Mononuclear cell (primary cell): ENCODE measurements around the gene TMEFF2. TPM values are rescaled to one million over a fixed set of nuclear protein-coding genes. Genes with fewer than 3 reads are reported as not detected.

ENCODE experiments used
- H3K27me3 ChIP-seq: 2 replicates; pipeline ENCODE4 v1.6.0; 2011; ENCODE audit warnings: low read length, control low read depth; ENCODE audit not compliant: insufficient read depth
- H3K4me1 ChIP-seq: 2 replicates; pipeline ENCODE4 v1.5.1; 2011; ENCODE audit warnings: mild to moderate bottlenecking, low read length, control low read depth; ENCODE audit not compliant: insufficient read depth
- H3K4me3 ChIP-seq: 2 replicates; pipeline ENCODE4 v1.5.1; 2011; ENCODE audit warnings: mild to moderate bottlenecking, low read length, moderate library complexity
- H3K9me3 ChIP-seq: 2 replicates; pipeline ENCODE4 v1.5.1; 2011; ENCODE audit warnings: low read depth, mild to moderate bottlenecking, control low read depth, low read length
- total RNA-seq: library from RNA; depleted of rRNA; stranded (reverse); fragments of >200 nt; gene quantifications from one replicate; pipeline ENCODE4 v1.2.3, GENCODE V29; 2012

Gene TMEFF2, protein sequence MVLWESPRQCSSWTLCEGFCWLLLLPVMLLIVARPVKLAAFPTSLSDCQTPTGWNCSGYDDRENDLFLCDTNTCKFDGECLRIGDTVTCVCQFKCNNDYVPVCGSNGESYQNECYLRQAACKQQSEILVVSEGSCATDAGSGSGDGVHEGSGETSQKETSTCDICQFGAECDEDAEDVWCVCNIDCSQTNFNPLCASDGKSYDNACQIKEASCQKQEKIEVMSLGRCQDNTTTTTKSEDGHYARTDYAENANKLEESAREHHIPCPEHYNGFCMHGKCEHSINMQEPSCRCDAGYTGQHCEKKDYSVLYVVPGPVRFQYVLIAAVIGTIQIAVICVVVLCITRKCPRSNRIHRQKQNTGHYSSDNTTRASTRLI
- not detected for total RNA-seq

DNA sequence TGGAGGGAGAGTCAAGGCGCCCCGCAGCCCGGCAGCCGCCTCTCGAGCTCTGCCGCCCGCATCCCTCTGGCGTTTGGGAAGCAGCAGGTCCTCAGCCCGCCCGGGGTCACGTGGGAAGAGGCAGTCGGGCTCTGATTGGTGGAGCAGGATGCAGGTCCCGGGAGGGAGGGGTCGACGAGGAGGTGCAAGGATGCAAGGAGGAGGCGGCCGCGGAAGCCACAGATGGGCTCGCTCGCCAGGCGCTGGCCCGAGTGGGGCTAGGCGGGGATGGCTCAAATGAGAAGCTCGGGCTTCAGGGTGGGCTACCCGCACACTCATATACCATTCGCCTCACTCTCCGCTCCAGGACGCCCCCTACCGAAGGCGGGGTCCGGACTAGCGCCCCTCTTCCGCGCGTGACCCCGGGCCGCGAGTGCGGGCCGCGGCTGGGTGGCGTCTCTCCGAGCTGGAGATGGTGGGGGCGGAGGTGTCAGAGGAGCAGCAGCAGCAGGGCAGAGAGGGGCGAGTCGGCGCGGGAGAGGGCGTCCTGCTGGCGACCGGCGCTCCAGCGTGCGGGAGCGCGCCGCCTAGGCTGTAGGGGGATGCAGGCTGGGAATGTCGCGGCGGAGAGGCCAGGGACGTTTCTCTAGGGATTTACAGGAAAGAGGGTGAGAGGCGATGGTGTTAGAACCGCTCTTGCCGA, at the start of gene TMEFF2:
TSS of gene TMEFF2 (minus strand) at position 68 of the 682 bp plus-strand sequence. CDS start 409 bp downstream, outside the sequence.
- no peak within 1 kb of the TSS for H3K4me3 ChIP-seq
- peaks cover 80% of the 10 kb centered on the region for H3K27me3 ChIP-seq
- peaks cover 26% of the 10 kb centered on the region for H3K4me1 ChIP-seq
- H3K9me3 ChIP-seq: no peaks in the 10 kb centered on the region

GRCh38 chr2:192243488-192243887, 48.8 kb upstream of the TMEFF2 start:
- Histone ChIP-seq H3K27me3 (no peaks in the 10 kb centered on the region), H3K4me1 (no peaks in the 10 kb centered on the region), H3K9me3 (no peaks in the 10 kb centered on the region), H3K4me3 (no peak overlapping the region)

DNA sequence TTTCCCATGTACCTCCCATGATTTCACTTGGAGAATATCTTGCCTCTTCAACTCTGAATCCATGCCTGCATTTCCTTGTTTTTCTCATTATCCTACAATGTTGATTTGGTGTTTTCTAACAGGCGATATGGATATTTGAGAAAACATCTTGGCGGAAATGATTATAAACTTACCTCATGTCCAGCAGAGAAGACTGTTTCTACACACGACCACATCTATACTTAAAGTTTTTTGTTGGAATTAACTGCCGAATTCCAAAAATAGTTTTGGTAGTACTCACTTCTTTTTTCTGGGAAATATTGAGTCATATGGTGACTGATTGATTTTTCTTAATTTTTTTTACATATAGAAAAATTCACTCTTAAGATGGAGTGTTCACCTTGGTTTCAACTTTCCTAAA, 41.4 kb upstream of the TMEFF2 start:
- Histone ChIP-seq H3K4me3 (no peak overlapping the region), H3K9me3 (no peaks in the 10 kb centered on the region), H3K27me3 (no peaks in the 10 kb centered on the region), H3K4me1 (no peaks in the 10 kb centered on the region)

- H3K27me3 ChIP-seq: no peaks in the 10 kb centered on the region
- H3K9me3 ChIP-seq: no peaks in the 10 kb centered on the region
- no peak overlapping the region for H3K4me3 ChIP-seq
- H3K4me1 ChIP-seq: no peaks in the 10 kb centered on the region
Measured at GRCh38 chr2:192230889-192231453, 36.2 kb upstream of the TMEFF2 start.

DNA sequence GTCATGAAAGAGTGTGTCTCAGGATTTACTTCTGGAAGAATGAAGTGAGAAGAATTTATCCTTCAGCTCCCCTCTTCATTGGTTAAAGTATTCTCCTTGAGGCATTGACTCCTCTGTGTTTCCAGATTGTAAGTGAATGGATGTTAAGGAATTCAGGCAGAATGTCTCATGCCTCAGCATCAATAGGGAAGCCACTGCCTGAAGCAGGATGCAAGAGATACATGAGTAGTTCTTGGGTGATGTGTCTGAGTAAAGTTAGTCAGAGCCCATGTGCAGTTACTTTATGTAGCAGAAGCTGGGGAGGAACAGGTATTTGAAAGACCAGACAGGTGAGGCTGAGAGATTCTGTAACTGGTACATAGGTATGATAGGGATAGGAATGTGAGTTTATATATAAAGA, 34.0 kb upstream of the TMEFF2 start:
- H3K9me3 ChIP-seq: no peaks in the 10 kb centered on the region
- no peaks in the 10 kb centered on the region for H3K27me3 ChIP-seq
- no peaks in the 10 kb centered on the region for H3K4me1 ChIP-seq
- no peak overlapping the region for H3K4me3 ChIP-seq

GRCh38 chr2:192218970-192219369, 24.2 kb upstream of the TMEFF2 start:
- H3K4me1 ChIP-seq: no peaks in the 10 kb centered on the region
- no peaks in the 10 kb centered on the region for H3K27me3 ChIP-seq
- H3K9me3 ChIP-seq: no peaks in the 10 kb centered on the region
- no peak overlapping the region for H3K4me3 ChIP-seq

DNA sequence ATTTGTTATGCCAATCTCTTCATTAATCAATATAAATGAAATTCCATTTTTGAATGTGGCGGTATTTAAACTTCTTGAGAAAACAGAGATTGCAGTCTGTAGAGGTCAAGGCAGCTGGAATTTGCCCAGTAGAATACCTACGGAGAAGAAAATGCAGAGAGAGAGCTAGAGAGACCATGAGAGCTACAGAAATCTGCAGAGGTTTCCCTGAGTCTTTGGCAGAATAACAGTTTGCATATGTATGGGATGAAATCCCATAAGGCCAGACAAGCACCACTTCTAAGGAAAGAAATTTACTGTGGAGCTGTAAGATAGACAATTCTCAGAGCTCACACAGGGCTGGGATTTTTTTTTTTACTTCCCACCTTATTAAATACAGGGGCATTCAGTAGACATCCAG, 23.6 kb upstream of the TMEFF2 start:
- Histone ChIP-seq H3K4me1 (no peaks in the 10 kb centered on the region), H3K27me3 (no peaks in the 10 kb centered on the region), H3K9me3 (no peaks in the 10 kb centered on the region)

DNA sequence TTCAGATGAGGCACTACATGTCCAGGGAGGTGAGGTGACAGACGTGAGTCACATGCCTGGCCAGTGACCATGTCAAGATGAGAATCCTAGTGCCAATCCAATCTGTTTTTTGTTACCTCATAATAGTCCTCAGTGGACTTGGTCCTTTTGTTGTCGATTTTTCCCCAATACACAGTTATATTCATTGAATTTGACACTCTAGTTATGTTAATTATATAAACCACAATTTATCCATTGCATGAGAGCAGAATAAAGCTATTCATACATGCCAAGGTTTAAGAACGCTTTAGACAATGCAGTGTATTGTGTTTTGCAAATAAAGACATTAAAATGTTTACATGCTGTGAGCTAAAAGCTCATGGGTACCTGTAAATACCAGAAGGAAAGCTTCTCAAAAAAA, 21.6 kb upstream of the TMEFF2 start:
- Histone ChIP-seq H3K4me3 (no peak overlapping the region), H3K27me3 (no peaks in the 10 kb centered on the region), H3K9me3 (no peaks in the 10 kb centered on the region), H3K4me1 (no peaks in the 10 kb centered on the region)

More for the DNA sequence above, 23.6 kb upstream of the TMEFF2 start:
- no peak overlapping the region for H3K4me3 ChIP-seq

DNA sequence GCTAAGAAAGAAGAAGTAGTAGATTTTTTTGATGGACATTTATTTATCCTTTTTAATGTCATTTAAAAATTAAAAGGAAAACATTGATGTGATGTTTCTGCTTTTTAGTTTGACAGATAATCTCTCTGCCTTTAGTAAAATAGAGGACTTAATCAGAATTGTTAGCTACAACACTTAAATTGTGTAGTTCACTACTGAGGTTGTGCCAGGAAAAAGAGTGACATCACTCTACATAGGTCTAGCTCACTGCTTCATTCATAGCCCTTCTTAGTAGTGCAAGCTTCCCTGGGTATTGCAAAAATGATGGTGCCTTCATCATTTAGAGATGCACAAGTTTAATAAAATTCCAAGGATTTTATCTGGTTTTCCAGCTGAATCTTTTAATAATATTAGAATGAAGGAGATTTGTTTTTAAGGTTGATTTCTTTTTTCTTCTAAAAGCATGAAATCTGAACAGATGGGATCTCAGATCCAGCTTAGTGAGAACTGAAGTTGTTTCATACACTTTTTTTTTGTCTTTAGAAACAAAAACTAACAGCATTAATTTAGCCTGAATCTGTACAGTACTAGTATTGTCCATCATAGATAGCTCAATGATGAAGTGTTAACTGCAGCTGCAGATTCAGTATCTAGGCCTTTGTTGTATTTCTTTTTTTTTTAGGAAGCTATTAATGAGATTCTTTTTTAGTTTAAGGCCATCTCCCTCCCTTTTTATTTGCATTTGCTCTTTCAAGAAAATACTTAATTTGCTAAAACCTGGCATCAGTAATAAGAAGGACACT, 20.6 kb upstream of the TMEFF2 start:
- Histone ChIP-seq H3K4me1 (no peaks in the 10 kb centered on the region), H3K27me3 (no peaks in the 10 kb centered on the region), H3K4me3 (no peak overlapping the region), H3K9me3 (no peaks in the 10 kb centered on the region)

- Histone ChIP-seq H3K27me3 (no peaks in the 10 kb centered on the region), H3K9me3 (no peaks in the 10 kb centered on the region), H3K4me3 (no peak overlapping the region), H3K4me1 (no peaks in the 10 kb centered on the region)
Measured at GRCh38 chr2:192208848-192209247, 14.1 kb upstream of the TMEFF2 start.

DNA sequence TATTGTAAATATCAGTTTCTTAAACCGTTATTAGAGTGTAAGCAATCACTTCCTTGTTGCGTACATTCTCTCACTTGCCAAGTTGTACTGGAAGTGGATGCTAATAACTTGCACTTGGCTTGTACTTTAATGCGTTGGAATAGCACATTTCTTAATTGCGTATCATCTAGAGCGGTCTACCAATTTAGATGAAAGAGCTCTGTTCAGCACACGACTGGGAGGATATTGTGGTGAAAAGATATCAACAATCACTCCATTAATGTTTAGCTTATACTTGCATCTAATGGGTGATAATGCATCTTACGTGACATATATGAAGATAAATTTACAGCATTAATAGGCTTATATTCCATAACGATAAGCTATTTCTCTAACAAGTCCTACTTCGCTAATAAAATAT, 11.7 kb upstream of the TMEFF2 start:
- H3K4me1 ChIP-seq: no peaks in the 10 kb centered on the region
- no peaks in the 10 kb centered on the region for H3K27me3 ChIP-seq
- H3K9me3 ChIP-seq: no peaks in the 10 kb centered on the region

DNA sequence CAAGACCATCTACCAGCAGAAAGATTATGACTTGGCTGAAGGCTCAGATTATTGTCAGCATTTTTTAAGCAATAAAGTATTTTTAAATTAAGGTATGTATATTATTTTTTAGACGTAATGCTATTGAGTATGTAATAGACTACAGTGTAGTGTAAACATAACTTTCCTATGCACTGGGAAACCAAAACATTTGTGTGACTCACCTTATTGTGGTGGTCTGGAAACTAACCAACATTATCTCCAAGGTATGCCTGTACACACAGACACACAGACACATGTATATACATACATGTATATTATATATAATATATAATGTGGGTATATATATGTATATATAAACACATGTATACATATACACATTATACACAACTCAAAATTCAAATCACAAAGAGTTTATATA, 9.1 kb upstream of the TMEFF2 start:
- no peaks in the 10 kb centered on the region for H3K9me3 ChIP-seq

More for the DNA sequence above, 11.7 kb upstream of the TMEFF2 start:
- H3K4me3 ChIP-seq: no peak overlapping the region

DNA sequence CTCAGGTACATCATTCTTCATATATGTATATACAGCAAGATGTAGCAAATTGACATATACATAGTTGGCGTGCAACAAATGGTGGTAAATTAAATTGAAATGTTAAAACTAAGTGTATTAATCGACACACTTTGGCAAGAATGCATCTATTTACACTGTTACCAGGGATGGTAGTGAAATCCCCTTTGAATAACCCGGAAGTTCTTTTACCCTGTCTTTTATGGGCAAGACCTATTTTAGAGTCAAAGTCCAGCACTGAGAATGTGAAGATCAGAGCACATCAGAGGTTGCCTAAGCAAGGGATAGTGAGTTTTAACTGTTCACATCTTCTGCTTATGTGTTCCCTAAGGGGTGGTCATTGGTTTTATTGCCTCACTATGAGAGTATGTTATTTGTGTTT, 7.6 kb upstream of the TMEFF2 start:
- H3K27me3 ChIP-seq: peaks cover 21% of the 10 kb centered on the region
- H3K4me1 ChIP-seq: no peaks in the 10 kb centered on the region
- no peaks in the 10 kb centered on the region for H3K9me3 ChIP-seq
- H3K4me3 ChIP-seq: no peak overlapping the region

More for the DNA sequence above, 9.1 kb upstream of the TMEFF2 start:
- Histone ChIP-seq H3K4me3 (no peak overlapping the region), H3K27me3 (peaks cover 6% of the 10 kb centered on the region), H3K4me1 (no peaks in the 10 kb centered on the region)

- no peak overlapping the region for H3K4me3 ChIP-seq
- peaks cover 33% of the 10 kb centered on the region for H3K27me3 ChIP-seq
- no peaks in the 10 kb centered on the region for H3K9me3 ChIP-seq
- H3K4me1 ChIP-seq: peaks cover 5% of the 10 kb centered on the region
Measured at GRCh38 chr2:192201116-192201515, 6.4 kb upstream of the TMEFF2 start.

DNA sequence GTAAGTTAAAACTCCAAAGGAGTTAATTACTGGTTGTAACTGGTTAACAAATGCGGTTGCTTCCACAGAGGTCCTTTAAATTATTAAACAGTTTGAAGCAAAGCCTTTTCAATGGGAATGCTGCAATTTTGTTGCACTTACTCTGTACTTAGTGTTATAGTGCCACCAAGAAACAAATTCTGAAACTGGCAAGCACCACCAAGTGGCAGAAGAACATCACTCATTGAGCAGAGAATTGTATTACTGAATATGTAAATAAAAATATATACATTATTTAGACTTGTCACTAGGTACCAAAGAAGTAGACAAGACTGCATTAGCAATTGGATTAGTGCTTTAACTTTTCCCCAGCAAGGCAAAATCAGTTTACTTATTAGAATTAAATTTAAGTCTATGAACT, 2.6 kb upstream of the TMEFF2 start:
- peaks cover 71% of the 10 kb centered on the region for H3K27me3 ChIP-seq
- H3K4me1 ChIP-seq: peaks cover 26% of the 10 kb centered on the region
- H3K9me3 ChIP-seq: no peaks in the 10 kb centered on the region
- no peak overlapping the region for H3K4me3 ChIP-seq
